HEK293T (cell line): ENCODE data around the gene C6orf58.

ENCODE experiments used
- CTBP1 ChIP-seq: fragments of 450-650 bp; IDR thresholded peaks from 2 replicates; pipeline ENCODE4 v1.6.1; 2016; ENCODE audit warnings: borderline replicate concordance
- FOXM1 ChIP-seq: fragments of 450-650 bp; IDR thresholded peaks from 2 replicates; pipeline ENCODE4 v1.6.1; 2017; ENCODE audit warnings: mild to moderate bottlenecking, borderline replicate concordance
- SUZ12 ChIP-seq: fragments of 450-650 bp; IDR thresholded peaks from 2 replicates; pipeline ENCODE4 v1.6.1; 2016; ENCODE audit warnings: mild to moderate bottlenecking

DNA sequence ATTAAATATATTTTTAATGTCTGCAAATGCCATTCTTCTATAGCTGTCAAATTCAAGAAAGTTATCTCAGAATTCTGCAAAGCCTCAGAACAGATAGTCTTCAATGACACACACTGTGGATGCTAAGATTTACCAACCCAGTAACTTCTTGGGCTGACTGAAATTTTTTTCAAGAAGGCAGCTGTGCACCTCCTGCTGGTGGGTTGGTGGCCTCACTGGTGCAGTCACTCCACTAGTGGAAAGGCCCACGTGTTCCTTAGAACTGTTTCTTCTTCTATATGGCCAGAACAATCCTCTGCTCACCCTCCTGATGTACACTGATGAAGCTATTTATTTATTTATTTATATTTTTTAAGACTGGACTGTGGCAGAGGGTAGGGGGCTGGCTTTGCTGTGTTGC is 29.8 kb upstream of the C6orf58 start:
- TF ChIP-seq CTBP1 (no peak), SUZ12 (no peak), FOXM1 (no peak)
